NT2/D1 (cell line): Measurements from ENCODE around the gene TRIM50.
"Not testable (repeated sequence)": the region's sequence is repeated elsewhere in the genome, so short reads cannot be mapped to it uniquely, and the experiment has no call there.

ENCODE experiments used
- SUZ12 ChIP-seq: IDR thresholded peaks from 2 replicates; pipeline ENCODE4 v1.6.1; 2011; ENCODE audit not compliant: insufficient read length, insufficient read depth; ENCODE audit errors: extremely low read depth
- YY1 ChIP-seq: IDR thresholded peaks from 2 replicates; pipeline ENCODE4 v1.6.1; 2011; ENCODE audit not compliant: insufficient read length, insufficient read depth
- ZNF274 ChIP-seq: IDR thresholded peaks from 2 replicates; pipeline ENCODE4 v1.6.1; 2011; ENCODE audit warnings: mild to moderate bottlenecking, low read depth, low read length

DNA sequence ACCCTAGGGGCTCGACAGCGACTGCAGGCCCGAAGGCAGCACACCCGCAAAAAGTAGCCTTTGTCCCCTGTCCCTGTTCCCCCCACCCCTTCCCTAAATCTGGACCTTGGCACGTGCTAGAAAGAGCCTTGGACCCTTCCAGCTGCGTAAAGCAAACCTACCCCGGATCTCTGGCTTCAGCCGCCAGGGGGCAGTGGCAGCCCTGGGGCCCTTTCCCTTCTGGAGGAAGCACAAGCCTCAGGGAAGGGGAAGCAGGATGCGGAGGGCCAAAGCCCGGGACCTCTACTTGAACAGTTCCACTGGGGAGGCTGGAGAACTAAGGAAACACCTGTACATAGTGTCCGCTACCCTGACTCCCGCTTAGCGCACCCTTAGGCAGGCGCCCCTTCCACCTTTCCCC lies 26.8 kb downstream of the TRIM50 start:
- not testable (repeated sequence) for TF ChIP-seq ZNF274, YY1, SUZ12
